Measurements from ENCODE around the gene PNMA3.
"Not testable (repeated sequence)": the region's sequence is repeated elsewhere in the genome, so short reads cannot be mapped to it uniquely, and the experiment has no call there.

PNMA3 gene, protein sequence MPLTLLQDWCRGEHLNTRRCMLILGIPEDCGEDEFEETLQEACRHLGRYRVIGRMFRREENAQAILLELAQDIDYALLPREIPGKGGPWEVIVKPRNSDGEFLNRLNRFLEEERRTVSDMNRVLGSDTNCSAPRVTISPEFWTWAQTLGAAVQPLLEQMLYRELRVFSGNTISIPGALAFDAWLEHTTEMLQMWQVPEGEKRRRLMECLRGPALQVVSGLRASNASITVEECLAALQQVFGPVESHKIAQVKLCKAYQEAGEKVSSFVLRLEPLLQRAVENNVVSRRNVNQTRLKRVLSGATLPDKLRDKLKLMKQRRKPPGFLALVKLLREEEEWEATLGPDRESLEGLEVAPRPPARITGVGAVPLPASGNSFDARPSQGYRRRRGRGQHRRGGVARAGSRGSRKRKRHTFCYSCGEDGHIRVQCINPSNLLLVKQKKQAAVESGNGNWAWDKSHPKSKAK

GRCh38 chrX:153055871-153056749, at the start of gene PNMA3:
PNMA3 (plus strand) TSS chrX:153056470; CDS start chrX:153057056, 586 bp downstream.
- DNase-seq: no peak

DNA sequence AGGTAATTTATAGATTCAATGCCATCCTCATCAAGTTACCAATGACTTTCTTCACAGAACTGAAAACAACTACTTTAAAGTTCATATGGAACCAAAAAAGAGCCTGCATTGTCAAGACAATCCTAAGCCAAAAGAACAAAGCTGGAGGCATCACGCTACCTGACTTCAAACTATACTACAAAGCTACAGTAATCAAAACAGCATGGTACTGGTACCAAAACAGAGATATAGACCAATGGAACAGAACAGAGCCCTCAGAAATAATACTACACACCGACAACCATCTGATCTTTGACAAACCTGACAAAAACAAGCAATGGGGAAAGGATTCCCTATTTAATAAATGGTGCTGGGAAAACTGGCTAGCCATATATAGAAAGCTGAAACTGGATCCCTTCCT, 39.1 kb upstream of the PNMA3 start:
- DNase-seq: not testable (repeated sequence)

DNA sequence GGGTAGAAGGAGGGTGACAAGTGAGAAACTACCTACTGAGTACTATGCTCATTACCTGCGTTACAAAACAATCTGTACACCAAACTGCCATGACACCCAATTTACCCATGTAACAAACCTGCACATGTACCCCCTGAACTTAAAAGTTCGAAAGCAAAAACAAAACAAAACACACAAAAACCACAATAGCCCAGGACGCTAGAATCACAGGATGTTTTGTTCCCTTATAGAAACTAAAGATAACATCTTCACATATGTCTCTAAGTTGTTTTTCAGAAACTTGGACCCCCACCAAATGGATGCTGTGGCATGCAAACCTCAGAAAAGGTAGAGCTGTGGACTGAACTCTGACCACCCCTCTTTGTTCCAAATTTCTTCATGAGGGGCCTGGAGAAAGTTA, 37.1 kb upstream of the PNMA3 start:
- DNase-seq: no peak

GRCh38 chrX:153026501-153026900, 29.8 kb upstream of the PNMA3 start:
- not testable (repeated sequence) for DNase-seq

GRCh38 chrX:153028487-153028886, 27.8 kb upstream of the PNMA3 start:
- DNase-seq: not testable (repeated sequence)

DNA sequence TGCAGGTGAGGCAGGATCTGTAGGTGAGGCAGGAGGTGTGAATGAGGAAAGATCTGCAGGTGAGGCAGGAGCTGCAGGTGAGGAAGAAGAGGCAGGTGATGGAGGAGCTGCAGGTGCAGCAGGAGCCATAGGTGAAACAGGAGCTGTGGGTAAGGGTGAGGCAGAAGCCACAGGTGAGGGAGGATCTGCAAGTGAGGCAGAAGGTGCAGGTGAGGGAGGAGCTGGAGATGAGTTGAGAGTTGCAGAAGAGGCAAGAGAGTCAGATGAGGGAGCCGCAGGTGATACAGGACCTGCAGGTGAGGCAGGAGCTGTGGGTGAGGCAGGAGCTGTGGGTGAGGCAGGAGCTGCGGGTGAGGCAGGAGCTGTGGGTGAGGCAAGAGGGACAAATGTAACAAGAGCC, 27.1 kb upstream of the PNMA3 start:
- DNase-seq: no peak

GRCh38 chrX:153029875-153030274, 26.4 kb upstream of the PNMA3 start:
- DNase-seq: no peak

DNA sequence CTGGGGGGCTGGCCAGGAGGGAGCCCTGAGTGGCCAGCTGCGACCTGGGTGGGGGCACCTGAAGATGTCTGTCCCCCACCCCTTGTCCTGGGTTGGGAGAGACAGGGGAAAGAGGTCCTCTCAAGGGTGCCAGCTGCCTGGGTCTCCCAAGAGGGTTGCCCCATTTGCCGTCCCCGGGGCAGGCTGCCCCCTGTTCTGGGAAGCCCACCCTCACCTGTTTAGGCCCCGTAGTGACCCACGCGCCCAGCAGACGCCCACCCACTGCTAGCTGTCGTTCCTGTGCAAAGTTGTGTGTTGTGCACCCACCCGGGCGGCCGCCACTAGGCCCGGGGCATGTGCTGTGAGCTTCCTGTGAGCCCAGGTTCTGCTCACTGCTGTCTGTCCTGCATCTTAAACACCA, 25.5 kb upstream of the PNMA3 start:
- no peak for DNase-seq

- peak; percentile 66 for DNase-seq
These were observed 23.7 kb upstream of the PNMA3 start for GRCh38 chrX:153032397-153033118.

DNA sequence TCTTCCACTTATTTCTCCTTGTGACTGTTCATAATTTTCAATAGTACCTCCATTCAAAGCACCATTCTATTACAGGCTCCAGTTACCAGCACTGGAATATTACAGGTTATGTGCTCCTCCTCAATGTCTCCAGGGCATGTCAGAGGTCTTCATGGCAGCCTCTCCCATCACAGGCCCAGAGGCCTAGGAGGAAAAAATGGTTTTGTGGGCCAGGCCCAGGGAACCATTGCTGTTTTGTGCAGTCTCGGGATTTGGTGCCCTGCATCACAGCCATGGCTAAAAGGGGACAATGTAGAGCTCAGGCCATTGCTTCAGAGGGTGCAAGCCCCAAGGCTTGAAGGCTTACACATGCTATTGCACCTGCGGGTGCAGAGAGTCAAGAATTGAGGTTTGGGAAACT, 7.2 kb upstream of the PNMA3 start:
- DNase-seq: no peak

DNA sequence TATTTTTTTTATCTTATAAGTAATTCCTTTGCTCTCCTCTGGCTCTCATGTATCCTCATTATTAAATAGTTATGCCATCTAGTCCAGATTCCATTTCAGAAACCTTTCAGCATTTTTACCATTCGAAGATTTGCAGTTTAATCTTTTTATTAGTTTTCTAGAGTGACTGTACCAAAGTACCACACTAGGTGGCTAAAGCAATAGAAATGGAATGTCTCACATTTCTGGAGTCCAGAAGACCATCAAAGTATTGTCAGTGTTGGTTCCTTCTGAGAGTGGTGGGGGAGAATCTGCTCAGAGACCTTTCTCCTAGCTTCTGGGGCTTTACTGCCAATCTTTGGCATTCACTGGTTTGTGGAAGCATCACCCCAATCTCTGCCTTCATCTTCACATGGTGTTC, 3.7 kb upstream of the PNMA3 start:
- no peak for DNase-seq

DNA sequence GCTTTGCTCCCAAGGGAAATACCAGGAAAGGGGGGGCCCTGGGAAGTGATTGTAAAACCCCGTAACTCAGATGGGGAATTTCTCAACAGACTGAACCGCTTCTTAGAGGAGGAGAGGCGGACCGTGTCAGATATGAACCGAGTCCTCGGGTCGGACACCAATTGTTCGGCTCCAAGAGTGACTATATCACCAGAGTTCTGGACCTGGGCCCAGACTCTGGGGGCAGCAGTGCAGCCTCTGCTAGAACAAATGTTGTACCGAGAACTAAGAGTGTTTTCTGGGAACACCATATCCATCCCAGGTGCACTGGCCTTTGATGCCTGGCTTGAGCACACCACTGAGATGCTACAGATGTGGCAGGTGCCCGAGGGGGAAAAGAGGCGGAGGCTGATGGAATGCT, 1.0 kb downstream of the PNMA3 start:
- no peak for DNase-seq

- no peak for DNase-seq
These were observed 3.2 kb downstream of the PNMA3 start for GRCh38 chrX:153059191-153060094.

- DNase-seq: no peak
These were observed 3.8 kb downstream of the PNMA3 start for GRCh38 chrX:153060095-153060445.

GRCh38 chrX:153061732-153062131, 5.5 kb downstream of the PNMA3 start:
- no peak for DNase-seq

DNA sequence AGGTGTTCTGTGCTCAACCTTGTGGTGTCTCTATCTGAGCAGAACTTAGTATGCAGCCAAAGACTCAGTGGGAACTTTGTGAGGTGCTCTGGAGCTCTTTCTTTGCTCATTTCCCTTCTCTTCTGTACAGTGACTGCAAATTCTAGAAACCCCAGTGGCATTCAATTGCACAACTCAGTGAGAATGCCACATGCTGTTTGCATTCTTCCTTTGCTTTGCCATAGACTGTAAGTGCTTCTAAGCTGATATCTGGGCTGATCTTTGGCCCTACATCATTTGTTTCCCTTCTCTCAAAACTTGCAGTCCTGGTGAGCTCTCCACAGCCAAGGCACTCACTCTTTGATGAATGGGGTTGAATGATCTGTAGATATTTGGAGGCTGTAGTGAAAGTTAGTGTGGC, 7.0 kb downstream of the PNMA3 start:
- no peak for DNase-seq

DNA sequence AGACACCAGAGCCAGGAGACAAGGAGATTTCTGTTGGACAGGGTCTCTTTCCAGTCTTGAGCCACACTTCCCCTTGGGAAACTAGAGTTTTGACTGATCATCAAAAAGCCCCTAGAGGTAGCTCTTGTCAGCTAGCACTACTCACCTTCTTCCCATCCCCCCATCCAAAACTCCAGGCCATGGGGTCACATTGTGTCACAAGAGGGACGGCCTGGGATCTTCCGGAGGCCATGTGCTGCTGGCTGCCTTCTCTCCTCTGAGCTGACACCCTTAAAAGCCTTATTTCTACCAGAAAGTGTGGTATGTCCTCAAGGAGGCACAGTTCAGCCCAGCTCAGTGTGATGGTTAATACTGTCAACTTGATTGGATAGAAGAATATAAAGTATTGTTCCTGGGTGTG, 7.8 kb downstream of the PNMA3 start:
- no peak for DNase-seq

DNA sequence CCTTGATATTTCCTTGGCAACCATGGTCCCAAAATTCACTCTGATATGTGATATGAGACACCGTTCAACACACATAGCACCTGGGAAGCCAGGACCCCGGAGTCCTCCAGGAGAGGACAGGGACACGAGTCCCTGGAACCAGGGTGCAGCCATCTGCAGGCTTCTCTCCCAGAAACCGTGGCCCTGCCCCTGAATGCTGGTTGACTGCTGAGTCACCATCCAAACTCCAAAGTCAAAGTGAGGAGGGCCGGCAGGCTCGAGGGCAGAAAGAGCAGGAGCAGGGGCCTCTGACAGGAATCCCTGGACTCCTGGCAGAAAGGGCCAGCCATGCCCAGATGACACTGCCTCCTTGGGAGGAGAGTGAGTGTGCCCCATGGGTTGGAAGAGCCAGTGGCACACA, 9.1 kb downstream of the PNMA3 start:
- DNase-seq: no peak

DNA sequence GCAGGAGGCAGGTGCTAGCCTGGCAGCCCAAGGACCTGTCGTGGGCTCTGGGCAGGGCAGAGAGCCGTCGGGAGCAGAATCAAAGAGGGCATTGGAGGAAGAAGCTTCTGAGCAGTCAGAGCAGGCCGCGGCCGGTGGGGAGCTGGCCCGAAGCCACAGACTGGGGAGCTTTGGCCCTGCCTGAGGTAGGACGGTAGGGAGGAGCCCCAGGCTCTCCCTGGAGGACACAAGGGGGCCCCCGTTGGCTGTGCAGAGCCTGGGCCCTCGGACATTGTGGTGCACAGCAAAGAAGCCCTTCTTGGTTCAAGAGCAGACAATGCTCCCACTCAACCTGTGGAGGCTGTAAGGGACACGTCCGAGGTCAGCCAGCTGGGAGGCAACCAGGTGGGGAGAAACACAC, 10.1 kb downstream of the PNMA3 start:
- not testable (repeated sequence) for DNase-seq

GRCh38 chrX:153071909-153072583, 15.8 kb downstream of the PNMA3 start, which contains the start of gene PNMA6A:
PNMA6A (plus strand) TSS chrX:153072454; CDS start chrX:153073063, 609 bp downstream.
- DNase-seq: not testable (repeated sequence)

GRCh38 chrX:153073331-153073730, 17.1 kb downstream of the PNMA3 start:
- DNase-seq: not testable (repeated sequence)
